GM12874 (cell line): ENCODE data around the gene MED13.

ENCODE experiments used
- CTCF ChIP-seq: IDR thresholded peaks from 2 replicates; pipeline ENCODE4 v1.5.1; 2011; ENCODE audit warnings: low read depth, mild to moderate bottlenecking, control low read depth, low read length, moderate library complexity; ENCODE audit not compliant: insufficient read depth

The MED13 gene

GRCh38 chr17:62032480-62032879 is 32.6 kb downstream of the MED13 start:
- no peak for TF ChIP-seq CTCF

GRCh38 chr17:62030264-62030663 is 34.8 kb downstream of the MED13 start:
- TF ChIP-seq CTCF: no peak

GRCh38 chr17:62024866-62025265 is 40.2 kb downstream of the MED13 start:
- TF ChIP-seq CTCF: no peak

GRCh38 chr17:62017912-62018311 is 47.2 kb downstream of the MED13 start:
- no peak for TF ChIP-seq CTCF

- no peak for TF ChIP-seq CTCF
These were observed 47.6 kb downstream of the MED13 start for GRCh38 chr17:62017496-62017895.

- no peak for TF ChIP-seq CTCF
These were observed 50.6 kb downstream of the MED13 start for GRCh38 chr17:62014526-62014925.

GRCh38 chr17:62009220-62009619 is 55.9 kb downstream of the MED13 start:
- TF ChIP-seq CTCF: no peak

GRCh38 chr17:62008294-62008693 is 56.8 kb downstream of the MED13 start:
- no peak for TF ChIP-seq CTCF
